PC-9 (cell line): ENCODE data around the gene CFAP46.

Source experiments
- CTCF ChIP-seq: fragments of 200-600 bp; sonication (generic); conservative IDR thresholded peaks from 2 replicates; pipeline ENCODE4 v1.6.1; 2017; ENCODE audit warnings: mixed run types, antibody characterized with exemption, mild to moderate bottlenecking, moderate library complexity
- EZH2 ChIP-seq: fragments of 200-600 bp; sonication (generic); IDR thresholded peaks from 2 replicates; pipeline ENCODE4 v1.8.0; 2017; ENCODE audit warnings: antibody characterized with exemption, low read depth

- TF ChIP-seq CTCF (no peak), EZH2 (no peak)
Observed at GRCh38 chr10:132815168-132815857, 127.1 kb downstream of the CFAP46 start.
